GM04504 (cell line): ENCODE results near the gene PTPN1.
"Not testable (repeated sequence)": the region's sequence is repeated elsewhere in the genome, so short reads cannot be mapped to it uniquely, and the experiment has no call there.

Source experiments
- DNase-seq: peaks from one replicate; pipeline ENCODE4 v3.0.0-alpha.2; 2012; ENCODE audit warnings: low read depth

The PTPN1 gene

DNA sequence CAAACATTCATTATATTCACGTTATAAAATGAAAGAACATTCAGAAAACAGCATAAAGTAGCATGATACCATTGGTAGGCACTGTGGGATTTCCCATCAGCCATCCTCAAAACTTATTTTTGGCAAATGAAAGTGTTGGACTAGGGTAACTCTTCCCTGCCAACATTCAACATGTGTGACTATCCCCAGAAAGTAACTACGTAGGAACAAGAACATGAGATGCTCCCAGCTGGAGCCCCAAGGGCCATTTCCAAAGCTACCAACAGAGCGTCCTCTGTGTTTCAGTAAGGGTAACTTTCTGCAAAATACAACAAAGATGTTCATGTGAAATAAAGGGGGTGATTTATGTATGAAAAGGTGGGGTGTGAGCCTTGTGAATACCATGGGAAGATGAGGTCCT is 28.4 kb upstream of the PTPN1 start:
- no peak for DNase-seq

DNA sequence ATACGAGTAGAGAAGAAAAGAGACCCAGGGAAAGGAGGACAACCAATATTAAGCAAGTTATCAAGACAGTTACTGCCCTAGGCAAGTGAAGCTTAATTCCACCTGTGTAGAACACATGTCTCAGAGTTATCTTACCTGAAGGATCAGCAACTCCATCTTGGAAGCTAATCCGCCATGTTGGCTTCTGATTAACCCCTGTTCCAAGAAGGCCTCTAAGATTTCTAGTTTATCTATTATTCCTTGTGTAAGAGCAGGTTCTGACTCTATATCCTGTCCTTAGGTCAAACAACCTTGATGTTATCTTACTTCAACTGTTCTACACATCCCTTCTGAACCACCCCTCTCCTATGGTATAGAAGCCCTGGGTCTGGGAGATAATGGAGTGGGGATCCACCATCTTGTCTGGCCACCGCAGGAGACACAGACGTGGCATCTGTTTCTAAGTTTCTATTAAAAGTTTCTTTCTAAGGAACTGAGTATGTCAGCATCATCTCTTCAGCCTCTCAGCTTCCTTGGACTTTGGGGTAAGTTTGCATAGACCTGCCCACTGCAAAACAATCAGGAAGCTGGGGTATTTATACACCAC is 27.7 kb upstream of the PTPN1 start:
- DNase-seq, result no peak

DNA sequence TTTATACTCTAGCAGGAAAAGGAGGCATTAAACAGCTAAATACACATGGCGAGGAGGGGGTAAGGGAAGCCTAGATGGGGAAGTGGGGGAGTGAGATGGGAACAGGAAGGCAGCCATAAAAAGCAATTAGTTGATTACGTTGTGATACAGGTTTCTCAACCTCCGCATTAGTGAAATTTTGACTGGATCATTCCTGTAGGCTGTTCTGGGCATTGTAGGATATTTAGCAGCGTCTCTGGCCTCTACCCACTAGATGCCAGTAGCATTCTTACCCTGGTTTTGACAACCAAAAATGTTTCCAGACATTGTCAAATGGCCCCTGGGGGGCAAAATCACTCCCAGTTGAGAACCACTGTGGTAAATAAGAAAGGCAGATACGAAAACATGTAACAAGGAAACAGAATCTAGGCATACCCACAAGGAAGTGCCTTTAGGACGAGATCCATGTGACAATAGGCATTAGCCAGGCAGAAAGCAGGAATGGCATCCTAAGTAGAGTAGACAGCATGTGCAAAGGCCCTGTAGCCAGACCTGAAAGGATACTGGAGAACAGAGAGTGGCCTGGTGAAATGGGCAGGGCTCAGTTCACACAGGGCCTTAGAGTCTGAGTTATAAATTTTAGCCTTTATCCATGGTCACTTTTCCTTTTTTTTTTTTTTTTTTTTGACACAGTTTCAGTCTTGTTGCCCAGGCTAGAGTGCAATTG is 25.8 kb upstream of the PTPN1 start:
- DNase-seq, result no peak

DNA sequence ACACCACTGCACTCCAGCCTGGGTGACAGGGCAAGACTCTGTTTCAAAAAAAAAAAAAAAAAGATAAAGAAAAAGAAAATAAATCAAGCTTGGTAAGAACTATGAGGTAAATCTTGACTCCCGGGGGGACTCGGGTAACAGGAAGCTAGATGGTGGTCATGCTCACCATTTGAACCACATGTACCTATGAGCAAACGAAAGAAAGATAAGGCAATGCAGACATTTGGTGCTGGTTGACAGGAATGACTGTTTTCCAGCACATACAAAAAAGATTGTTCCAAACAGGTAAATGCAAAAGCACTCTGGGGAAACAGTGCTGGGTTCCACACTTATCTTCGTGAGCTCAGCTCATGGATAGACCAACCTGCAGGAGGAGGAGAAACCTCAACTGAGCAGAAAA is 22.8 kb upstream of the PTPN1 start:
- DNase-seq, result no peak

DNA sequence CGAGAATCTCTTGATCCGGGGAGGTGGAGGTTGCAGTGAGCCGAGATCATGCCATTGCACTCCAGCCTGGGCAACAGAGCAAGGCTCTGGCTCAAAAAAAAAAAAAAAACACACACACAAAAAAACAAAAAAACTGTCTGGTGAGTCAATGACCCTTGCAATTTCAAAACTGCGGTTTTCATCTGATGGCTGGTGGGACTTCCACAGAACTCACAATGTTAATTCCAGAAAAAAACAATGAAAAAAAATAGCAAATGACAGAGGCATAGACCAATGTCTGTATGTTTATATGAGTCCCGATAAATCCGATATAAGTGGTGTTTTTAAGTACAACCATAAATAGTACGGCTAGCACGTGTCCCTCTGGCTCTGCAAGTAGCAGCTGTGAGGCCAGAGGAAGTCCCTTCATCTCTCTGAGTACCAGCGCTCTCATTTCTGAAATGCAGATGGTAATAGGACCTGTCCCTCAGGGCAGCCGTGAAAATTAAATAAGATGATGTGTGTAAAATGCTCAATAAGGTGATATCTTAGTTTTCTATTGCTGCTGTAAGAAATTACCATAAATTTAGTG is 21.9 kb upstream of the PTPN1 start:
- DNase-seq, result no peak

DNA sequence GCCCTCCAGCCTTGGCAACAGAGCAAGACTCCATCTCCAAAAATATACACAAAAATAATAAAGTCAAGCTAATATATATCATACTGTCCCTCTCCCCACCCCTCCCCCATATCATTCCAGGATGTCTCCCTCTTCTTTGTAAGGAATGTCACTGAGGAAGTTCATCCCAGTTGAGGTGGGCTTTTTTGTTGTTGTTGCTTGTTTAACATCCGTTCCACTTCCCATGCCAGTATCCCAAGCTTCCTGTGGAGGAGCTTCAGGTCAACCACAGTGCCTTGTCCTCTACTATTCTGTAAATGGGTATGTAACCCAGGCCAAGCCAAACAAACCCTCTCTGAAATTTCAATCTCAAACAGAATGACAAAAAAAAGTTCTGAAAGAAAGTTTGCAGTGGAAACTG is 19.0 kb upstream of the PTPN1 start:
- no peak for DNase-seq

DNA sequence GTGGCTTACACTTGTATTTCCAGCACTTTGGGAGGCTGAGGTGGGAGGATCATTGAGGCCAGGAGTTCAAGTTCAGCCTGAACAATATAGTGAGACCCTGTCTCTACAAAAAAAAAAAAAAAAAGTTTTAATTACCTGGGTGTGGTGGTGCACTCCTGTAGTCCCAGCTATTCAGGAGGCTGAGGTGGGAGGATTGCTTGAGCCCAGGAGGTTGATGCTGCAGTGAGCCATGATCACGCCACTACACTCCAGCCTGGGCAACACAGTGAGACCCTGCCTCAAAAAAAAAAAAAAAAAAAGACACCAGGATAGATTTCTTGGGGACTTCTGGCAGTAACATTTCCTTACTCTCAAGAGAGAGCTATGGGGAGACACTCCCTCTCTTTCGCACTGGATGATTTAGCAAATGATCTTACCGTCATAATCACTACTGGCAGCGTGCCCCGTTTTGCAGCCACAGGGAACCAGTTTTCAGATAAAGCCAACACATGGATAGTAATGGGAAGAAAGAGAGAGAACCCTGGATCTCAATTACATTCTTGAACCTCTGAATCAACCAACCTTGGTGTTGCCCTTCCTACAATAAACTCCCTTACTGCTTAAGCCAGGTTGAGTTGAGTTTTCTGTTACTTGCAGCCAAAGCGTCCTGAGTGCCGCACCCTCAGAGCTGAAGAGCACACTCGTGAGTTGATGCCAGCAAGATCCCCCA is 18.1 kb upstream of the PTPN1 start:
- no peak for DNase-seq

DNA sequence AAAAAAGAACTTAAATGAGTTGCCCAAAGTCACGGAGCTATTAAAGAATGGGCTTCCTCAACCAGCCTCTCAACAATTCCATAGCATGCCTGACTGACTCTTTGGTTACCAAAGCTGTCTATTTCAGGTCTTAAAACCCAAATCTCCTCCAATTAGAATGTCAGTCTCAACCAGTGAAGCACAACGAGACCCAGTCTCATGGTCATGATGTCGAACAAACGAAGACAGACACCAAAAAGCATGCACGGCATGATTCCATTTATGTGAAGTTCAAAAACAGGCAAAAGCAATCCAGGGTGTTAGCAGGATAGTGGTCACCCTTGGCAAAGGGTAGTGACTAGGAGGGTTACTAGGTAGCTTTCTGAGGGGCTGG is 16.3 kb upstream of the PTPN1 start:
- DNase-seq, result no peak

DNA sequence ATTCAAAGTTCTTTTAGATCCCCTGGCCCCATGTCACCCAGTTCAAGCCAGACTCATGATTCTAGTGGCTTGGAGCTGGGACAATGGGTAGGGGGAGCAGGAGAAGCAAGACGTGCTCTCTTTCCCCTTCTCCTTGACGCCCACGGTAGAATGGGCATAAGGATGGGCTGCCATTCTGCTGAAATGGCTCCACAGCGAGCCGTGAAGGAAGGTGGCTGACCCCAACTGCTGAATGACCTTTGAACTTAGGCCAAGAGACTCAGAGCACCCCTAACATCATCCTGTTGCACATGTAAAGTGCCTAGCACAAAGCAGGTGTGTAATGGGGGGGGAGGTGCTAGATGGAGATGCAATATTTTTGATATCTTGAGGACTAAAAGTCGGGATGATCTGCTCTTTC is 15.8 kb upstream of the PTPN1 start:
- DNase-seq, result no peak

DNA sequence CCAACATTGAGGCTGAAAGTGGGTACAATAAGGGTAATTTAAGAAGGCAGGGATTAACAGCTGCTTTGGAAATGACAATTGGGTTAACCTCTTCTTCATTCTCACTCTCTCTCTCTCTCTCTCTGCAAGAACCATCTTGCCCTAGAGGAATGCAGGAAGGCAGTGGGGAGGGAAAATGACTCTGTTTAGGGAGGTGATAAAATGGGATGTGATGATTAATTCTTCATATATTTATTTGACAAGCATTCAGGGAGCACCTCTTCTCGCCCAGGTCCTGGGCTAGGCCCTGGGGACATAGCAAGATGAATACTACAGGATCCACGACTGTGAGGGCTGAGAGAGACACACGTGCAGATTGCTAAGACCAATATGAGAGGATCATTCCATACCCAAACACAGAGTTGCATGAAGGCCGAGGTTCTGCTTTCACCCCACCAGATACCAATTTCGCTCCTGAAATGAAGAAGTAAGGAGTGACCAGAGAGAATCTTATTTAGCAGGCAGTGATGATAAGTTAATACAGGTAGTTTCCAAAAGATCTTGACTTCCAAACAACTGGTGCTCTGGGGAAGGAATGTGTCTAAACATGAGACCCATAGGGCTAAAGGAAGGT is 13.3 kb upstream of the PTPN1 start:
- no peak for DNase-seq

DNA sequence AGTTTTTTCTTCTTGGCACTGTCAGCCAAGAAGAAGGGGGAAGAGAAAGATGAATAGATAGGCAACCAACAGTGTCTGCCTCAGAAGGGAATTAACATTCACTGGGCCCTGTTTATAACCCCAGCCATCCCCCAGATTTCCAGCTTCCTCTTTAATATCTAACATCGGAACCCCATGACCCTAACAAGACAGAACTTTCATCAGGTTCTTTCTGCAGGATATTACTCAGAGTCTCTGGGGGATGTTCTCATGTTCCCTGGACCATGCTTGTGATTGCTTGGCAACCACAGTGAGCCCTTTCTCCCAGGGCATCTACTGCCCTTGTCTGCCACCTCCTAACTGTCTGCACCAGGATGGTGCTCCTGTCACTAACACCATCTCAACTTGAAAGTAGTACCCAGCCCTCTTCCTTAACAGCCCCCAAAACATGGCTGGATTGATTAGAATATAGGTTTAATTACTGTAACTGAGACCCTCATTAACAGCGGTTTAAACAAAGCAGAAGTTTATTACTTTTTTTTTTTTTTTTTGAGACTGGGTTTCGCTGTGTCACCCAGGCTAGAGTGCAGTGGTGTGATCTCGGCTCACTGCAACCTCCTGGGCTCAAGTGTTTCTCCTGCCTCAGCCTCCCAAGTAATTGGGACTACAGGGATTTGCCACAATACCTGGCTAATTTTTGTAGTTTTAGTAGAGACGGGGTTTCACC is 12.0 kb upstream of the PTPN1 start:
- no peak for DNase-seq

DNA sequence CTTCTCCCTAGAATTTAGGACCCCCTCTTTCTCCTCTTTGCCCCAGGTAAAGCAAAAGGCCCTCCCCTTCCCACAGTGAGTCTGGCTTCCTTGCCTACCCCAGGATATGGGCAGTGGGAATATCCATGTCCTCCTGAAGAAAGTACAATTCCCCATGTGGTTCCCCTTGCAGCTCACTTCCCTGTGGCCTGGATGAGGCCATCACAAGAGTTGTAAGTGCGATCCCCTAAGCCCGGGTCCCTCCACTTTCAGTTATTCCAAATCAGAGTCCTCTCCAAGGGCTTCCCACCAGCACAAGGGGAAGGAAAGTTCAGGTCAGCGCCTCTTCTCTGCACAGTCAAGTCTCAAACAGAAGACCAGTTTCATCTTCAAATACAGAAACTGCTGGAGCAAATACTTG is 10.2 kb upstream of the PTPN1 start:
- no peak for DNase-seq

DNA sequence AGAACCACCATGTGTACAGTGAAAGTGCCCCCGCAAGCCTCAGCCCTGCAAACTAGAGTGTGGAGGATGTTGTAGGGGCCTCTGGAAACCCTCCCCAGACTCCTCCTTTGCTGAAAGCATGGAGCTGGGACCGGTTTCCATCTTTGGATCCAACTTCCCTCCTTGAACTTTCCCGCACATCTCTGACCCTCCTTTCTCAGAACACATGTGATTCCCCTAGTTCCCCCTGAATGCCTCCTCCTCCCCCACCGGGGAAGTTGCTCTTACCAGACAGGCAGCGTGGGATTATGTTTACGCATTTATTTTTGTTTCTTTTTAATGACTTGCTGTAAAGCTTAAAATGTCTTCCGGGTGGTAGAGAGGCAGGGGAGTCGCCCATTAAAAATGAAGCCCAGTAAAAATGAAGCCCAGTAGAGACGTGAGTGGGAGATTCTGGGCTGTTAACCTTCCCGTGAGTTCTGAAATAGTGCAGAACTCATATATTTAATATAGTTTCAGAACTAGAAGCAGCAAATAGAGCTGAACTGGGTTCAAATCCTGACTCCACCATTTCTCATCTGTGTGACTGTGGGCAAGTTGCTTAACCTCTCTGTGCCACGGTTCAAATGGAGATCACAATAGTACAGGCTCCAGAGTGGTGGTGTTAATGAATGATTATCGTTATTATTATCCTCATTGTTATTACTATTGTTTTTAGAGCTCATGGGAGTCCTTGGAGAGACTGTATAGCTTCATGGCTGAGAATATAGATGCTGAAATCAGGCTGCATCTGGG is 8.0 kb upstream of the PTPN1 start:
- no peak for DNase-seq

DNA sequence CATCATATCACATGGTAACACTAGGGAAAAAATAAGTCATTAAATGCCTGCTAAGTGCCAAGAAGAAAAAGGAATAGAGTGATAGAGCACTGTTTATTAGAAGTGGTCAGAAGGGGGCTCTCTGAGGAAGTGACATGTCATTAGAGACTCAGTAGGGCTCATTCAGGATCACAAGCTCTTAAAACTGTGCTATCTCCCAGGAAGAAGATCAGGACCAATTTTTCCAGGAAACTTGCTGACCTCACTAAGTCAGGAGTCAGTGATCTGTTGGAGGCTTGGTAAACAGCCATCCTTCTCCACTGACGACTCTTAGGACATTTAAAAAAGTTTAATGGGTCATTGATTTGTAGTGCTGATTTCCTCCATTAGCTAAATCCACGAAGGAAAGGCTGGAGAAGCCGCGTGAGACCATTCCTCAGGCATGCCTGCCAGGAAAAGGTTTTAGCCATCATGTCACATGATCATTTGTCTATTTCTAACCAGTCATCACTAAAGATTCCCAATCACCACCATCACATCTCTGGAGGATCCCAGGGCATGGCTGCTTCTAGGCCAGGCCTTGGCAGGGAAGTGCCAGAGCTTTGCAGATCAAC is 5.9 kb upstream of the PTPN1 start:
- no peak for DNase-seq

DNA sequence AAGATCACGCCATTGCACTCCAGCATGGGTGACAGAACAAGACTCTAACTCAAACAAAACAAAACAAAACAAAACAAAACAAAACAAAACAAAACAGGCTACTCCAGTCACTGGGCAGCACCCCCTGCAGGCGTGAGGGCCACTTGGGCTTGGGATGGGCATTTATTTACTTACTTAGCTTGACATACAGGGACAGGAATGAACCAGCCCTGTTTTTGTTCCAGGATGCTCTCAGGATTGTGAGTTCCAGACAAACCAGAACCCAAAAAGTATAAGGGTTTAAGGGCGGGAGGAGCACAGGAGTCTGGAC is 4.0 kb upstream of the PTPN1 start:
- no peak for DNase-seq

DNA sequence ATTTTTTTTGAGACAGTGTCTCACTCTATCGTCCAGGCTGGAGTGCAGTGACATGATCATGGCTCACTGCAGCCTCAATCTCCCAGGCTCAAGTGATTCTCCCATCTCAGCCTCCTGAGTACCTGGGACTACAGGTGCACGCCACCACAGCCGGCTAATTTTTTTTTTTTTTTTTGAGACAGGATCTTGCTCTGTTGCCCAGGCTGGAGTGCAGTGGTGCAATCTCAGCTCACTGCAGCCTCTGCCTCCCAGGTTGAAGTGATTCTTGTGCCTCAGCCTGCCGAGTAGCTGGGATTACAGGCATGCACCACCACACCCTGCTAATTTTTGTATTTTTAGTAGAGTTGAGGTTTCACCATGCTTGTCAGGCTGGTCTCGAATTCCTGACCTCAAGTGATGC is 2.4 kb upstream of the PTPN1 start:
- DNase-seq, result not testable (repeated sequence)

DNA sequence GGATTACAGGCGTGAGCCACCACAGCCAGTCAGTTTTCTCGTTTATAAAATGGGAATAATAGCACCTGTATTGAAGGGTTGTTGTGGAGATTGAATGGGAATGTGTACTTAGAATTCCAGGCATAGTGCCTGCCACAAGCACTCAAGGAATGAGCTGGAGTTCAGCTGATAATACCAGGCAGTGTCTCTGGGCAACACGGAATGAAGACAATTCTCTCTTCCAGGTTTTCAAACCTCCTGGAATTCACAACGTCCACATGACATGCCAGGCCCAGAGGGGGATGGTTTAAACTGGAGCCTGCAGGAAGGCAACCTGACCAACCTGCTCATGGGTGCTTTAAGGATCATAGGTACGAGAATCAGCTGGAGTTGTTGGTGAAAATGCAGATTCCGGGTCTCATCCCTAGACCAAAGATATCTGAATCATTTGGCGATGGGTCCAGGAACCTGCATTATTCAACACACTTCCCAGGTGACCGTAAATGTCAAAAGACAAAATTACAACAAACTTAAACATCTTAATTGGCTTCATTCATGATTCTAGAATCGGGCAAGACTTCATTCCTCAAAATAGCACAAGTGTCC is 1.9 kb upstream of the PTPN1 start:
- DNase-seq, result no peak

DNA sequence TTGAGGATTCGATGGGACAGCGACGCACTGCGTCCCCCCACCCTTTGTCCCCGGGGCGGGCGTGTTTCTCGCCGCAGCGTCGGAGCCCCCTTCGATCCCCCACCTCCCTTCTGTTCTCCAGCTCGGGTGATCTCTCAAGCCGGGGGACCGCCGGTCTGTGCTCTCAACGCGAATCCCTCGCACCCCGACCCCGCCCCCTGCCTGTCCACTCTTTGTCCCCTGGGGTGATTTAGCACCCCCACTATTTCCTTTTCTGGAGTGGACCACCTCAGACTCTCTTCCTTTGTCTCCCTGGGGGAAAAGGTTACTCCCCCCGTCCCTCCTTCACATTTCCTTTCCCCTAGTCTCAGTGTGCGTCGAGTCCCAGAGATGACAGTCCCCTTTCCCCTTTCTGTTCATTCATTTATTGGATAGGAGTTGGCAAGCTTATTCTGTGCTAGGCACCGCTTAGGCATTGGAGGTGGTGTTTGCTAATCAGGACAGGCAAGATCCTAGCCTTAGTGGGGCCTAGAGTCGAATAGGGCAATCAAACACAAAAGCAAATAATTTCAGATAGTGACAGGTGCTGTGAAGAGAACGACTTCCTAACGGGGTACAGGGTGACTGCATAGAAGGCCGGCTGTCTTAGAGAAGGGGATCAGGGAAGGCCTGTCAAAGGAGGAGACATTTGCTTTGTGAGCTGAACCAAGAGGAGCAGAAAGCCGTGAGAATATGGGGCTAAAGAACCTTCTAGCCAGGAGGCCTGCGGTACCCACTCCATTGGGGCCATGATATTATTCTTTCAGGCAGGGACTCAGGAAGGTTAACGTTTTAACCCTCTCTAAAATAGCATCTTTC is 741 bp downstream of the PTPN1 start:
- no peak for DNase-seq

DNA sequence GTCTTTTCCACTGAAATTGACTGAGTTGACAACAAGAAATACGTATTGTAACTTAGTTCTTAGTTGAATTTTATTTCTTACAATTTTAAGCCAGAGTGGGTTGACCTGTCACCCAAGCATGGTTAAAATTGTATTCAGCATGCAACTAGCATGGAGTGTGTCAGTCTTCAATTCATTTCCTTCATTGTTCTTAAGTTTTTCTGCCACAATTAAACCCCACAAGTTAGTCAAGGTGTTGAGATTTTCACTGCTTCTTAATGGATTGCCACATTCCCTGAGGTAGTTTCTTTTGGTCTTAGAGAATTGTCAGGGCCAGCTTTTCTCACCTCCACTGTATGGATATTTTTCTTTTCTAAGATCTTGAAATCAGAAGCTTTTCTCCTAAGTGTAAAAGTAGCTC is 2.1 kb downstream of the PTPN1 start:
- DNase-seq, result no peak
